K562 (cell line): Measurements from ENCODE around the gene EHD2. TPM values are rescaled to one million over a fixed set of nuclear protein-coding genes. Genes with fewer than 3 reads are reported as not detected.

Source experiments
- ATAC-seq: fragments of 200-7000 bp; cut with Tn5 transposase; 3 replicates; pipeline ENCODE4 v1.9.1; 2020; ENCODE audit warnings: moderate library complexity
- BruUV-seq: library from RNA; stranded (reverse); fragments of 400-500 nt; replicated peaks from 2 replicates; lab custom pipeline; 2021; lab: Mats Ljungman, UMichigan
- CTCF ChIA-PET: fragments of 300-600 bp; formaldehyde crosslinking; extraction: SDS; loops from one replicate; lab custom pipeline; 2021; ENCODE audit warnings: low intra/inter-chr PET ratio; lab: Yijun Ruan, JAX
- POLR2A ChIA-PET: fragments of 300-600, 350-650 bp; sonication (Branson Sonifier 250); formaldehyde crosslinking; extraction: SDS; loops from one replicate; lab custom pipeline; 2021; ENCODE audit warnings: antibody characterized with exemption, inconsistent platforms; lab: Yijun Ruan, JAX
- DNase-seq, 4 experiments: peaks; one replicate each; pipeline versions ENCODE4 v3.0.0 to v3.0.0-alpha.2; 2011 to 2018; ENCODE audit warnings: low spot score in 3 of 4, mixed read lengths in 3 of 4; ENCODE audit errors: extremely low read depth in 1 of 4
- FAIRE-seq: peaks from 2 replicates; lab custom pipeline; 2011; peaks lifted over from hg19 to GRCh38; lab: Jason Lieb, UNC
- H2AFZ ChIP-seq: 2 replicates; pipeline ENCODE4 v1.6.0; 2011; ENCODE audit warnings: low read depth, low read length, control low read depth, inconsistent platforms
- H3K27ac ChIP-seq: fragments of 200-600 bp; 3 replicates; pipeline ENCODE4 v1.8.0; 2011; ENCODE audit warnings: low read depth, mild to moderate bottlenecking, control low read depth, inconsistent platforms, low read length, moderate library complexity, mixed read lengths; ENCODE audit errors: extremely low read depth
- H3K27me3 ChIP-seq, 2 experiments: fragments of 300-600 bp in 1 of 2; 2 replicates in 1 of 2; 3 replicates in 1 of 2; pipeline versions ENCODE4 v1.6.0 to v1.8.0; 2011; ENCODE audit warnings: inconsistent platforms in 2 of 2, low read length in 2 of 2, mild to moderate bottlenecking in 1 of 2, mixed read lengths in 1 of 2, moderate library complexity in 1 of 2; ENCODE audit not compliant: control insufficient read depth in 2 of 2, insufficient read depth in 2 of 2
- H3K36me3 ChIP-seq: fragments of 300-600 bp; 3 replicates; pipeline ENCODE4 v1.8.0; 2011; ENCODE audit warnings: mild to moderate bottlenecking, low read length, inconsistent platforms; ENCODE audit not compliant: control insufficient read depth, insufficient read depth
- H3K4me1 ChIP-seq, 2 experiments: fragments of 200-600 bp in 1 of 2; replicated peaks in 1 of 2; 2 replicates in 1 of 2; 3 replicates in 1 of 2; pipeline versions ENCODE4 v1.5.1 to v1.8.0; 2011; ENCODE audit warnings: inconsistent platforms in 2 of 2, low read length in 2 of 2, mild to moderate bottlenecking in 1 of 2, mixed read lengths in 1 of 2, moderate library complexity in 1 of 2; ENCODE audit not compliant: control insufficient read depth in 2 of 2, insufficient read depth in 2 of 2
- H3K4me2 ChIP-seq: 2 replicates; pipeline ENCODE4 v1.6.1; 2011; ENCODE audit warnings: low read length, control low read depth, inconsistent platforms, mixed read lengths; ENCODE audit not compliant: insufficient read depth
- H3K4me3 ChIP-seq: fragments of 200-600 bp; sonication (generic), shearing (Covaris generic); 2 replicates; pipeline ENCODE4 v1.5.1; 2016; ENCODE audit warnings: control low read depth, inconsistent platforms
- H3K79me2 ChIP-seq: fragments of 200-600 bp; 3 replicates; pipeline ENCODE4 v1.8.0; 2011; ENCODE audit warnings: low read length, inconsistent platforms; ENCODE audit not compliant: control insufficient read depth, insufficient read depth
- H3K9ac ChIP-seq, 2 experiments: 2 replicates each; pipeline versions ENCODE4 v1.6.0 to v1.6.1; 2011; ENCODE audit warnings: low read depth in 2 of 2, low read length in 2 of 2, control low read depth in 1 of 2, inconsistent platforms in 1 of 2, mild to moderate bottlenecking in 1 of 2, mixed read lengths in 1 of 2; ENCODE audit not compliant: insufficient read depth in 1 of 2
- H3K9me1 ChIP-seq: one replicate; pipeline ENCODE4 v1.6.0; 2011; ENCODE audit warnings: inconsistent platforms, mild to moderate bottlenecking, low read length, moderate library complexity; ENCODE audit not compliant: control insufficient read depth, insufficient read depth
- H3K9me3 ChIP-seq: replicated peaks from 2 replicates; pipeline ENCODE4 v1.5.1; 2011; ENCODE audit warnings: low read depth, low read length, inconsistent platforms; ENCODE audit not compliant: control insufficient read depth, insufficient read depth
- H4K20me1 ChIP-seq: replicated peaks from 2 replicates; pipeline ENCODE4 v1.6.1; 2011; ENCODE audit warnings: low read length, inconsistent platforms, mixed read lengths; ENCODE audit not compliant: control insufficient read depth, insufficient read depth
- ARHGAP35 ChIP-seq: fragments of 450-650 bp; IDR thresholded peaks from 2 replicates; pipeline ENCODE4 v1.6.1; 2018; ENCODE audit not compliant: partially characterized antibody
- EHMT2 ChIP-seq: fragments of 450-650 bp; IDR thresholded peaks from 2 replicates; pipeline ENCODE4 v1.6.1; 2018; ENCODE audit warnings: antibody characterized with exemption
- ESRRB ChIP-seq: fragments of 250-450 bp; sonication (Bioruptor Pico); IDR thresholded peaks from 2 replicates; pipeline ENCODE4 v1.5.0; 2020; ENCODE audit warnings: mild to moderate bottlenecking, moderate library complexity, borderline replicate concordance
- HDAC1 ChIP-seq, 2 experiments: fragments of 450-650 bp; IDR thresholded peaks; 2 replicates each; pipeline ENCODE4 v1.6.1; 2016 to 2017; ENCODE audit warnings: inconsistent platforms in 1 of 2, mild to moderate bottlenecking in 1 of 2, moderate library complexity in 1 of 2
- HNRNPK ChIP-seq: fragments of 200-400 bp; formaldehyde crosslinking; IDR thresholded peaks from one replicate; pipeline ENCODE4 v1.6.1; 2018; ENCODE audit warnings: mild to moderate bottlenecking, low read depth, low read length; ENCODE audit not compliant: poor library complexity, severe bottlenecking
- KDM1A ChIP-seq, 2 experiments: fragments of 450-650 bp; IDR thresholded peaks; 2 replicates each; pipeline ENCODE4 v1.6.1; 2016; ENCODE audit warnings: mild to moderate bottlenecking in 2 of 2
- KDM2B ChIP-seq: fragments of 250-450 bp; sonication (Bioruptor Pico); IDR thresholded peaks from 2 replicates; pipeline ENCODE4 v1.8.0; 2021; ENCODE audit warnings: mild to moderate bottlenecking, moderate library complexity
- LARP7 ChIP-seq: fragments of 450-650 bp; IDR thresholded peaks from 2 replicates; pipeline ENCODE4 v1.6.1; 2016
- MEIS2 ChIP-seq: fragments of 450-650 bp; IDR thresholded peaks from 2 replicates; pipeline ENCODE4 v1.6.1; 2014; ENCODE audit warnings: mild to moderate bottlenecking; ENCODE audit not compliant: partially characterized antibody
- NFATC3 ChIP-seq: fragments of 450-650 bp; IDR thresholded peaks from 2 replicates; pipeline ENCODE4 v1.6.1; 2017; ENCODE audit warnings: mild to moderate bottlenecking
- PKNOX1 ChIP-seq: fragments of 450-650 bp; IDR thresholded peaks from 2 replicates; pipeline ENCODE4 v1.6.1; 2016
- SETDB1 ChIP-seq: IDR thresholded peaks from one replicate; pipeline ENCODE4 v1.6.1; 2012; ENCODE audit warnings: low read length, control low read depth, inconsistent platforms
- SOX6 ChIP-seq: fragments of 450-650 bp; IDR thresholded peaks from 2 replicates; pipeline ENCODE4 v1.6.1; 2014; ENCODE audit warnings: mild to moderate bottlenecking
- SRSF1 ChIP-seq: fragments of 200-400 bp; formaldehyde crosslinking; IDR thresholded peaks from 2 replicates; pipeline ENCODE4 v1.6.1; 2017; ENCODE audit warnings: mild to moderate bottlenecking, low read depth, low read length, moderate library complexity
- THRA ChIP-seq: fragments of 450-650 bp; IDR thresholded peaks from 2 replicates; pipeline ENCODE4 v1.6.1; 2017; ENCODE audit warnings: mild to moderate bottlenecking, moderate library complexity
- ZC3H4 ChIP-seq: sonication (generic); formaldehyde crosslinking; IDR thresholded peaks from 2 replicates; pipeline ENCODE4 v1.9.0; 2021; ENCODE audit warnings: missing genetic modification reagents, borderline replicate concordance
- ZNF695 ChIP-seq: fragments of 450-650 bp; formaldehyde crosslinking; IDR thresholded peaks from 2 replicates; pipeline ENCODE4 v1.4.0; 2020; ENCODE audit warnings: mild to moderate bottlenecking, moderate library complexity
- WGBS: fragments of 100-300 bp; shearing (Covaris generic); methylation state at CpG from one replicate; pipeline ENCODE4 v1.1.6; 2016; ENCODE audit warnings: low coverage, mixed read lengths; ENCODE audit not compliant: insufficient coverage; ENCODE audit errors: missing lambda C conversion rate; 5-methylcytosine and 5-hydroxymethylcytosine counted together
- in situ Hi-C: fragments of 300-500 bp; cut with MboI; formaldehyde crosslinking; loops from 4 replicates; pipeline ENCODE4 v1.15.0; 2018; ENCODE audit warnings: inconsistent platforms, mixed read lengths
- intact Hi-C: fragments of 100-400 bp; cut with micrococcal nuclease; formaldehyde crosslinking; loops from 2 replicates; pipeline ENCODE4 v1.14.2; 2022
- polyA plus RNA-seq, 8 experiments: library from polyadenylated mRNA; depleted of rRNA in 4 of 8; stranded (reverse) in 5 of 8; unstranded in 3 of 8; fragments of >200 nt; fragmentation: Nextera tagmentation in 2 of 8; fragmentation: Illumina TruSeq in 1 of 8; extraction: Ambion mirVana in 2 of 8; extraction: Trizol in 1 of 8; gene quantifications; 2 replicates each; pipeline versions ENCODE4 v1.2.1 to v1.2.3, GENCODE V29; 2011 to 2014; ENCODE audit warnings: inconsistent platforms in 1 of 8, missing spikeins in 1 of 8
- total RNA-seq, 7 experiments: library from RNA; depleted of rRNA in 6 of 7; stranded (reverse); fragments of >200 nt in 6 of 7; fragmentation: Illumina TruSeq in 2 of 7; extraction: Trizol in 2 of 7; gene quantifications; 2 replicates each; pipeline versions ENCODE4 v1.2.1 to v1.2.3, GENCODE V29; 2011 to 2021; ENCODE audit warnings: low replicate concordance in 1 of 7
- TF ChIP-seq, protein P1 (sequence below), 2 experiments: IDR thresholded peaks in 1 of 2; conservative IDR thresholded peaks in 1 of 2; 2 replicates each; pipeline ENCODE4 v1.6.1; 2016; ENCODE audit warnings: low read depth in 2 of 2, mild to moderate bottlenecking in 1 of 2, missing compliant biosample characterization in 1 of 2, missing genetic modification characterization in 1 of 2, moderate library complexity in 1 of 2
- TF ChIP-seq, protein P2 (sequence below): sonication (generic); formaldehyde crosslinking; IDR thresholded peaks from 2 replicates; pipeline ENCODE4 v1.8.0; 2022; ENCODE audit warnings: missing genetic modification reagents, mild to moderate bottlenecking, borderline replicate concordance

The EHD2 gene
- total and polyA plus RNA-seq, 9 of the 15 experiments (the other 6 are each of a cell fraction or from before 2014, with no cell fraction given) = 1.7 to 32.2 (median 3.0) TPM

GRCh38 chr19:47769534-47769933 is 56.3 kb downstream of the EHD2 start:
- Histone ChIP-seq H3K4me3 (no peak overlapping the region), H3K4me2 (no peak overlapping the region), H2AFZ (no peak overlapping the region), H3K9me1 (no peaks in the 10 kb centered on the region), H3K79me2 (no peaks in the 10 kb centered on the region), H3K27me3 (no peaks in the 10 kb centered on the region), H3K36me3 (no peaks in the 10 kb centered on the region), H3K9me3 (no peaks in the 10 kb centered on the region), H4K20me1 (peaks cover 2% of the 10 kb centered on the region; the same call in 1 of the 2 replicates), H3K9ac (no peak overlapping the region), H3K27ac (no peak overlapping the region), H3K4me1 (peaks cover 5 to 17% of the 10 kb centered on the region in 2 experiments; a peak in 3 of 5 replicates)
- DNase-seq (no peak), FAIRE-seq (no peak), ATAC-seq (no peak)
- TF ChIP-seq THRA (no peak), SETDB1 (no peak), PKNOX1 (peak; percentile 93), ESRRB (no peak), EHMT2 (peak; percentile 64; the same call in 1 of the 2 replicates), KDM2B (CRISPR knock-in tag) (no peak), SRSF1 (no peak), HNRNPK (no peak), ZC3H4 (CRISPR knock-in tag) (no peak), MEIS2 (peak; percentile 86), HDAC1 (IDR thresholded peaks at IDR 0.05) (peak in 1 of 2 experiments; percentile 65; a peak in 2 of 4 replicates), ZNF695 (CRISPR knock-in tag) (no peak), NFATC3 (no peak), ARHGAP35 (peak; percentile 96), LARP7 (no peak), KDM1A (IDR thresholded peaks at IDR 0.05) (peak; percentile 75 to 80), SOX6 (no peak)
- TF ChIP-seq, protein P1, sequence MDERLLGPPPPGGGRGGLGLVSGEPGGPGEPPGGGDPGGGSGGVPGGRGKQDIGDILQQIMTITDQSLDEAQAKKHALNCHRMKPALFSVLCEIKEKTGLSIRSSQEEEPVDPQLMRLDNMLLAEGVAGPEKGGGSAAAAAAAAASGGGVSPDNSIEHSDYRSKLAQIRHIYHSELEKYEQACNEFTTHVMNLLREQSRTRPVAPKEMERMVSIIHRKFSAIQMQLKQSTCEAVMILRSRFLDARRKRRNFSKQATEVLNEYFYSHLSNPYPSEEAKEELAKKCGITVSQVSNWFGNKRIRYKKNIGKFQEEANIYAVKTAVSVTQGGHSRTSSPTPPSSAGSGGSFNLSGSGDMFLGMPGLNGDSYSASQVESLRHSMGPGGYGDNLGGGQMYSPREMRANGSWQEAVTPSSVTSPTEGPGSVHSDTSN (CRISPR knock-in tag; IDR thresholded peaks at IDR 0.05; ENCODE audit: low read depth) = peak; percentile 36; the same call in 1 of the 2 replicates
- TF ChIP-seq, protein P1 (tag; conservative IDR thresholded peaks at IDR 0.05; ENCODE audit: low read depth) = peak; percentile 97
- TF ChIP-seq, protein P2, sequence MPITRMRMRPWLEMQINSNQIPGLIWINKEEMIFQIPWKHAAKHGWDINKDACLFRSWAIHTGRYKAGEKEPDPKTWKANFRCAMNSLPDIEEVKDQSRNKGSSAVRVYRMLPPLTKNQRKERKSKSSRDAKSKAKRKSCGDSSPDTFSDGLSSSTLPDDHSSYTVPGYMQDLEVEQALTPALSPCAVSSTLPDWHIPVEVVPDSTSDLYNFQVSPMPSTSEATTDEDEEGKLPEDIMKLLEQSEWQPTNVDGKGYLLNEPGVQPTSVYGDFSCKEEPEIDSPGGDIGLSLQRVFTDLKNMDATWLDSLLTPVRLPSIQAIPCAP (CRISPR knock-in tag) = no peak
- in situ Hi-C loops (no loop called here), intact Hi-C loops (no loop called here)
- 7% methylated on average over 3 of the region's 3 CpGs for whole genome bisulfite sequencing
- CTCF ChIA-PET = no interaction called here
- POLR2A ChIA-PET = interaction anchor here (0.8 kb wide), 1 partner anchor 27 kb away, joined by 4 read pairs; no protein-coding TSS in a partner anchor
- no TSS peak for BruUV-seq
